Measurements from ENCODE around the gene AKIP1. TPM values are rescaled to one million over a fixed set of nuclear protein-coding genes. Genes with fewer than 3 reads are reported as not detected.

The AKIP1 gene
- total RNA-seq, 1 donor: 39.1 TPM

DNA sequence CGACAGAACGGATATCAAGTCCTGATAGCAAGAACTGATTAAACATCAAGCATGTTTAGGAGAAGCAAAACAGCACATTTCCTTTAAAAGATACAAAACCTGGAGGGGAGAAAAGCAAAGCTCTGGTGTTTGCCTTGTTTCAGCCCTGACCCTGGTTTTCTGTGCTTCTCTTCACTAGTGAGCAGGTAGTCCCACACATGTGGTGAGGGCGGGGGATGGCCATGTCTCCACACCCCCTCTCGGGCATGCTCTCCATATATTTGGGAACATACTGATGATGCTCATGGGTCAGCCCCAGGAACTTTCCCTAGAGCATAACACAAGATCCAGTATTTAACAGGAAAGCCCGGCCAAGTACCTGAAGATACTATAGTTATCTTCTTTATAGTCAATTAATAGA lies 11.7 kb downstream of the AKIP1 start:
- peaks cover 51% of the 10 kb centered on the region for H3K36me3 ChIP-seq (ENCODE audit: insufficient read depth, low read length)
- H4K20me1 ChIP-seq (ENCODE audit: insufficient read depth, low read length): no peaks in the 10 kb centered on the region
- peaks cover 5% of the 10 kb centered on the region for H3K4me1 ChIP-seq (ENCODE audit: insufficient read depth, low read length)
- no peak overlapping the region for H3K4me2 ChIP-seq (ENCODE audit: insufficient read depth, low read length)
- H3K27ac ChIP-seq (ENCODE audit: low read depth, low read length): no peak overlapping the region
- H3K4me3 ChIP-seq (ENCODE audit: insufficient read depth, low read length): no peak overlapping the region
- H2AFZ ChIP-seq (ENCODE audit: low read length): no peak overlapping the region
- H3K79me2 ChIP-seq (ENCODE audit: insufficient read depth, low read length): no peaks in the 10 kb centered on the region
- H3K27me3 ChIP-seq (ENCODE audit: insufficient read depth, low read length): no peaks in the 10 kb centered on the region
- H3K9me3 ChIP-seq (ENCODE audit: low read depth, low read length): no peaks in the 10 kb centered on the region
- DNase-seq (ENCODE audit: insufficient read length, low spot score, missing footprints): no peak
- TF ChIP-seq, protein P1, sequence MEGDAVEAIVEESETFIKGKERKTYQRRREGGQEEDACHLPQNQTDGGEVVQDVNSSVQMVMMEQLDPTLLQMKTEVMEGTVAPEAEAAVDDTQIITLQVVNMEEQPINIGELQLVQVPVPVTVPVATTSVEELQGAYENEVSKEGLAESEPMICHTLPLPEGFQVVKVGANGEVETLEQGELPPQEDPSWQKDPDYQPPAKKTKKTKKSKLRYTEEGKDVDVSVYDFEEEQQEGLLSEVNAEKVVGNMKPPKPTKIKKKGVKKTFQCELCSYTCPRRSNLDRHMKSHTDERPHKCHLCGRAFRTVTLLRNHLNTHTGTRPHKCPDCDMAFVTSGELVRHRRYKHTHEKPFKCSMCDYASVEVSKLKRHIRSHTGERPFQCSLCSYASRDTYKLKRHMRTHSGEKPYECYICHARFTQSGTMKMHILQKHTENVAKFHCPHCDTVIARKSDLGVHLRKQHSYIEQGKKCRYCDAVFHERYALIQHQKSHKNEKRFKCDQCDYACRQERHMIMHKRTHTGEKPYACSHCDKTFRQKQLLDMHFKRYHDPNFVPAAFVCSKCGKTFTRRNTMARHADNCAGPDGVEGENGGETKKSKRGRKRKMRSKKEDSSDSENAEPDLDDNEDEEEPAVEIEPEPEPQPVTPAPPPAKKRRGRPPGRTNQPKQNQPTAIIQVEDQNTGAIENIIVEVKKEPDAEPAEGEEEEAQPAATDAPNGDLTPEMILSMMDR (IDR thresholded peaks at IDR 0.05; ENCODE audit: extremely low read depth, low read depth, low read length): no peak

DNA sequence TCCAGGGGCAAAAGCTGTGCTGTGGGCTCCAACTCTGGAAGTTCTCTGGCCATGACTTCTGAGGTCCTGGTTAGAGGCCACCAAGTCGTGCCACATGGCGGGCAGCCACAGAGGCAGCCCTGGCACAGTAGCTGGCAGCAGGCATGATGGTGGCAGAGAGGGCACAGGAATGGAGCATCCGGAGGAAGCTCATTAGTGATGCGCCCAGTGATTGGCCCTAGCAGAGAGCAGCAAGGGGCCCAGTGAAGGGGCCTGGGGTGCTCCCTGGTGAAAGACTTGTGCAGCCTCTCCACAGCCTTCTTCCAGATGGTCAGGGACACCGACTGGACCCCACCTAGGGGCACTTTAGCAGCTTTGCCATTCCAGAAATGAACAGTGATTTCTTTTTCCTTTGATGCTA lies 14.7 kb downstream of the AKIP1 start:
- DNase-seq (ENCODE audit: insufficient read length, low spot score, missing footprints): no peak
- TF ChIP-seq, protein P1 (IDR thresholded peaks at IDR 0.05; ENCODE audit: extremely low read depth, low read depth, low read length): no peak

DNA sequence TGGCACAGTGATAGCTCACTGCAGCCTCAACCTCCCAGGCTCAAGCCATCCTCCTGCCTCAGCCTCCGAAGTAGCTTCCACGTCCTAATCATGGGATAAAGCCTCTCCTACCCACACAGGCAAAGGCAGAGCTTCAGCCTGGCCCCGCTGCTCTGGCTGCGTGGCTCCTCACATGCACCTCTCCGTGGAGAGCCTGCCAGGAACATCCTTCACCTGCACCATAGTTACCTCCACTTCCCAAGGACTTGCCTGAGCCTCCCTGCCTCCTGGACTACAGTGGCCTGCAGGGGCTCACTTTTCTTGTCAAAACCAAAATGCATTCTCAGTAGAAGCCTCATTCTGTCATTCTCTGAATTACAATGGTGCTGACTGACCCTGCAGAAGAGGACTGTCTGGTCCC lies 15.2 kb downstream of the AKIP1 start:
- TF ChIP-seq, protein P1 (IDR thresholded peaks at IDR 0.05; ENCODE audit: extremely low read depth, low read depth, low read length): no peak
- Histone ChIP-seq H3K27ac (ENCODE audit: low read depth, low read length) (no peak overlapping the region), H3K9me3 (ENCODE audit: low read depth, low read length) (no peaks in the 10 kb centered on the region), H4K20me1 (ENCODE audit: insufficient read depth, low read length) (no peaks in the 10 kb centered on the region), H2AFZ (ENCODE audit: low read length) (no peak overlapping the region), H3K4me2 (ENCODE audit: insufficient read depth, low read length) (no peak overlapping the region), H3K4me1 (ENCODE audit: insufficient read depth, low read length) (peaks cover 12% of the 10 kb centered on the region), H3K79me2 (ENCODE audit: insufficient read depth, low read length) (no peaks in the 10 kb centered on the region), H3K27me3 (ENCODE audit: insufficient read depth, low read length) (no peaks in the 10 kb centered on the region), H3K36me3 (ENCODE audit: insufficient read depth, low read length) (peaks cover 17% of the 10 kb centered on the region), H3K4me3 (ENCODE audit: insufficient read depth, low read length) (no peak overlapping the region)
- DNase-seq (ENCODE audit: insufficient read length, low spot score, missing footprints): no peak

More for the DNA sequence above, 14.7 kb downstream of the AKIP1 start:
- Histone ChIP-seq H3K4me3 (ENCODE audit: insufficient read depth, low read length) (no peak overlapping the region), H3K4me1 (ENCODE audit: insufficient read depth, low read length) (peaks cover 8% of the 10 kb centered on the region), H4K20me1 (ENCODE audit: insufficient read depth, low read length) (no peaks in the 10 kb centered on the region), H3K27ac (ENCODE audit: low read depth, low read length) (no peak overlapping the region), H3K79me2 (ENCODE audit: insufficient read depth, low read length) (no peaks in the 10 kb centered on the region), H3K27me3 (ENCODE audit: insufficient read depth, low read length) (no peaks in the 10 kb centered on the region), H3K4me2 (ENCODE audit: insufficient read depth, low read length) (no peak overlapping the region), H2AFZ (ENCODE audit: low read length) (no peak overlapping the region), H3K9me3 (ENCODE audit: low read depth, low read length) (no peaks in the 10 kb centered on the region), H3K36me3 (ENCODE audit: insufficient read depth, low read length) (peaks cover 22% of the 10 kb centered on the region)

DNA sequence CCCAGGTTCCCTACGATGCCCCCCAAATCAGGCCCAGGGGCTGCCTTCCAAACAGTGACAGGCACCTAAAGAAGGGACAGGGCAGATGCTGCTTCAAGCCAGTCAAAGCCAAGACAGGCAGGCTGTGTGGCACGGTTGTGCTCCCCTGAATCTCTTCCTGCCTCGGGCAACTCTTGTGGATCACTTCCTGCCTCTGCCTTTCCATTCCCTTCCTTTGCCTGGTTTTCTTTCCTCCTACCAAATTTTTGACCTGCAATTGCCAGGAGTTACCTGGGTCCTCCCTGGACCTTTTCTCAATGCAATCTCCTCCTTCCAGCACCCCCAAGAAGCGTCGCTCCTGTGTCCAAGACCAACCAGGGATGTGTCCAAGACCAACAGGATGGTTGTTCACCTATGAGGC lies 16.2 kb downstream of the AKIP1 start:
- no peak overlapping the region for H3K4me2 ChIP-seq (ENCODE audit: insufficient read depth, low read length)
- H2AFZ ChIP-seq (ENCODE audit: low read length): no peak overlapping the region
- peaks cover 10% of the 10 kb centered on the region for H3K36me3 ChIP-seq (ENCODE audit: insufficient read depth, low read length)
- no peak overlapping the region for H3K27ac ChIP-seq (ENCODE audit: low read depth, low read length)
- H3K4me1 ChIP-seq (ENCODE audit: insufficient read depth, low read length): peaks cover 12% of the 10 kb centered on the region
- no peaks in the 10 kb centered on the region for H3K9me3 ChIP-seq (ENCODE audit: low read depth, low read length)
- DNase-seq (ENCODE audit: insufficient read length, low spot score, missing footprints): no peak
- H3K79me2 ChIP-seq (ENCODE audit: insufficient read depth, low read length): no peaks in the 10 kb centered on the region
- no peaks in the 10 kb centered on the region for H4K20me1 ChIP-seq (ENCODE audit: insufficient read depth, low read length)
- H3K27me3 ChIP-seq (ENCODE audit: insufficient read depth, low read length): no peaks in the 10 kb centered on the region
- no peak overlapping the region for H3K4me3 ChIP-seq (ENCODE audit: insufficient read depth, low read length)
- TF ChIP-seq, protein P1 (IDR thresholded peaks at IDR 0.05; ENCODE audit: extremely low read depth, low read depth, low read length): no peak

Measured in osteoblast (primary cell).